Type B pancreatic cell (in vitro differentiated cells): ENCODE results near the gene ADARB1. TPM values are rescaled to one million over a fixed set of nuclear protein-coding genes. Genes with fewer than 3 reads are reported as not detected.

Source experiments
- DNase-seq: peaks from one replicate; pipeline ENCODE4 v3.0.0; 2021; ENCODE audit warnings: mixed read lengths; ENCODE audit not compliant: unreplicated experiment; ENCODE audit errors: extremely low spot score
- H3K27ac Mint-ChIP-seq: 2 replicates; pipeline ENCODE4 v1.8.0; 2021; ENCODE audit warnings: mild to moderate bottlenecking, mixed read lengths
- H3K27me3 Mint-ChIP-seq: 2 replicates; pipeline ENCODE4 v1.8.0; 2021; ENCODE audit warnings: mixed read lengths
- H3K36me3 Mint-ChIP-seq: 2 replicates; pipeline ENCODE4 v1.8.0; 2021; ENCODE audit warnings: mixed read lengths
- H3K4me1 Mint-ChIP-seq: one replicate; pipeline ENCODE4 v1.8.0; 2021; ENCODE audit warnings: mixed read lengths; ENCODE audit not compliant: unreplicated experiment
- H3K4me3 Mint-ChIP-seq: 2 replicates; pipeline ENCODE4 v1.8.0; 2021; ENCODE audit warnings: mild to moderate bottlenecking, mixed read lengths
- H3K9me3 Mint-ChIP-seq: 2 replicates; pipeline ENCODE4 v1.8.0; 2021; ENCODE audit warnings: mixed read lengths
- CTCF ChIP-seq: fragments of 200-600 bp; sonication (generic); conservative IDR thresholded peaks from 2 replicates; pipeline ENCODE4 v1.5.0; 2021; ENCODE audit warnings: antibody characterized with exemption, mild to moderate bottlenecking
- total RNA-seq: library from RNA; stranded (reverse); gene quantifications from 2 replicates; pipeline ENCODE4 v1.2.1, GENCODE V29; 2021; ENCODE audit warnings: low replicate concordance

ADARB1 gene
- total RNA-seq, 1 donor from 2014 or later: 20.7 TPM

GRCh38 chr21:45078877-45079281, 4.5 kb downstream of the ADARB1 start:
- no peak overlapping the region for H3K4me3 Mint-ChIP-seq
- no peaks in the 10 kb centered on the region for H3K9me3 Mint-ChIP-seq
- H3K4me1 Mint-ChIP-seq: peaks cover 18% of the 10 kb centered on the region
- no peak overlapping the region for H3K27ac Mint-ChIP-seq
- H3K27me3 Mint-ChIP-seq: peaks cover 13% of the 10 kb centered on the region
- TF ChIP-seq CTCF: no peak
- no peaks in the 10 kb centered on the region for H3K36me3 Mint-ChIP-seq
- DNase-seq: no peak

- H3K27me3 Mint-ChIP-seq: peaks cover 13% of the 10 kb centered on the region
- peaks cover 18% of the 10 kb centered on the region for H3K4me1 Mint-ChIP-seq
- no peak overlapping the region for H3K27ac Mint-ChIP-seq
- DNase-seq: no peak
- TF ChIP-seq CTCF: no peak
- H3K36me3 Mint-ChIP-seq: no peaks in the 10 kb centered on the region
- H3K4me3 Mint-ChIP-seq: no peak overlapping the region
- H3K9me3 Mint-ChIP-seq: no peaks in the 10 kb centered on the region
Measured at GRCh38 chr21:45079351-45079750, 5.0 kb downstream of the ADARB1 start.

- no peak for TF ChIP-seq CTCF
- Mint-ChIP-seq H3K9me3 (no peaks in the 10 kb centered on the region), H3K27me3 (peaks cover 13% of the 10 kb centered on the region), H3K27ac (no peak overlapping the region), H3K4me3 (no peak overlapping the region), H3K36me3 (no peaks in the 10 kb centered on the region), H3K4me1 (peaks cover 22% of the 10 kb centered on the region)
- DNase-seq: no peak
Measured at GRCh38 chr21:45080232-45080631, 5.9 kb downstream of the ADARB1 start.

GRCh38 chr21:45080639-45081414, 6.4 kb downstream of the ADARB1 start:
- Mint-ChIP-seq H3K27ac (no peak overlapping the region), H3K9me3 (no peaks in the 10 kb centered on the region), H3K4me1 (peaks cover 18% of the 10 kb centered on the region), H3K4me3 (no peak overlapping the region), H3K36me3 (no peaks in the 10 kb centered on the region), H3K27me3 (peaks cover 9% of the 10 kb centered on the region)
- DNase-seq: no peak
- TF ChIP-seq CTCF: no peak

- no peak overlapping the region for H3K4me3 Mint-ChIP-seq
- H3K36me3 Mint-ChIP-seq: peaks cover under 1% of the 10 kb centered on the region
- no peak overlapping the region for H3K27ac Mint-ChIP-seq
- DNase-seq: no peak
- H3K27me3 Mint-ChIP-seq: peaks cover under 1% of the 10 kb centered on the region
- H3K9me3 Mint-ChIP-seq: no peaks in the 10 kb centered on the region
- peaks cover 18% of the 10 kb centered on the region for H3K4me1 Mint-ChIP-seq
- no peak for TF ChIP-seq CTCF
Measured at GRCh38 chr21:45081636-45082035, 7.3 kb downstream of the ADARB1 start.
